Glutamatergic neuron (in vitro differentiated cells): ENCODE results near the gene KIF25. TPM values are rescaled to one million over a fixed set of nuclear protein-coding genes. Genes with fewer than 3 reads are reported as not detected.

Source experiments
- DNase-seq: peaks from one replicate; pipeline ENCODE4 v3.0.0; 2022
- H3K27ac Mint-ChIP-seq: one replicate; pipeline ENCODE4 v1.8.0; 2020; ENCODE audit warnings: mild to moderate bottlenecking, mixed read lengths, inconsistent platforms; ENCODE audit not compliant: unreplicated experiment
- H3K27me3 Mint-ChIP-seq: one replicate; pipeline ENCODE4 v1.8.0; 2020; ENCODE audit warnings: mild to moderate bottlenecking, moderate library complexity, mixed read lengths, inconsistent platforms; ENCODE audit not compliant: unreplicated experiment
- H3K36me3 Mint-ChIP-seq: one replicate; pipeline ENCODE4 v1.8.0; 2020; ENCODE audit warnings: mild to moderate bottlenecking, mixed read lengths, inconsistent platforms; ENCODE audit not compliant: unreplicated experiment
- H3K4me1 Mint-ChIP-seq: one replicate; pipeline ENCODE4 v1.8.0; 2020; ENCODE audit warnings: mild to moderate bottlenecking, low read depth, mixed read lengths, inconsistent platforms; ENCODE audit not compliant: unreplicated experiment
- H3K4me3 Mint-ChIP-seq: one replicate; pipeline ENCODE4 v1.8.0; 2020; ENCODE audit warnings: mild to moderate bottlenecking, mixed read lengths, inconsistent platforms; ENCODE audit not compliant: unreplicated experiment
- H3K9me3 Mint-ChIP-seq: one replicate; pipeline ENCODE4 v1.8.0; 2020; ENCODE audit warnings: mild to moderate bottlenecking, moderate library complexity, mixed read lengths, inconsistent platforms; ENCODE audit not compliant: unreplicated experiment
- CTCF ChIP-seq: fragments of 200-600 bp; sonication (generic); IDR thresholded peaks from one replicate; pipeline ENCODE4 v1.5.0; 2021; ENCODE audit not compliant: partially characterized antibody, unreplicated experiment
- total RNA-seq: library from RNA; stranded (reverse); fragmentation: NEBNext Ultra II Directional; extraction: Animal tissue kit (Norgen Biotek cat#: 25700); gene quantifications from one replicate; pipeline ENCODE4 v1.2.1, GENCODE V29; 2021; ENCODE audit not compliant: unreplicated experiment

KIF25 gene
- total RNA-seq, 1 donor from 2014 or later = not detected

- no peak for TF ChIP-seq CTCF
- peaks cover 32% of the 10 kb centered on the region for H3K36me3 Mint-ChIP-seq
- no peak overlapping the region for H3K4me3 Mint-ChIP-seq
- no peak overlapping the region for H3K27ac Mint-ChIP-seq
- no peaks in the 10 kb centered on the region for H3K27me3 Mint-ChIP-seq
- no peaks in the 10 kb centered on the region for H3K4me1 Mint-ChIP-seq
- no peak for DNase-seq
- H3K9me3 Mint-ChIP-seq = peaks cover 8% of the 10 kb centered on the region
Observed at GRCh38 chr6:168016176-168016620, 18.7 kb downstream of the KIF25 start.

GRCh38 chr6:168016721-168017525 lies 19.5 kb downstream of the KIF25 start:
- Mint-ChIP-seq H3K9me3 (peaks cover 6% of the 10 kb centered on the region), H3K4me3 (no peak overlapping the region), H3K27me3 (peaks cover 2% of the 10 kb centered on the region), H3K36me3 (peaks cover 25% of the 10 kb centered on the region), H3K27ac (no peak overlapping the region), H3K4me1 (no peaks in the 10 kb centered on the region)
- no peak for DNase-seq
- TF ChIP-seq CTCF = no peak

GRCh38 chr6:168017629-168018028 lies 20.2 kb downstream of the KIF25 start:
- Mint-ChIP-seq H3K9me3 (peaks cover 6% of the 10 kb centered on the region), H3K4me1 (no peaks in the 10 kb centered on the region), H3K27ac (no peak overlapping the region), H3K36me3 (peaks cover 21% of the 10 kb centered on the region), H3K27me3 (peaks cover 2% of the 10 kb centered on the region), H3K4me3 (no peak overlapping the region)
- DNase-seq = no peak
- no peak for TF ChIP-seq CTCF

GRCh38 chr6:168018664-168019063 lies 21.2 kb downstream of the KIF25 start:
- Mint-ChIP-seq H3K4me1 (no peaks in the 10 kb centered on the region), H3K27me3 (peaks cover 2% of the 10 kb centered on the region), H3K4me3 (no peak overlapping the region), H3K36me3 (peaks cover 21% of the 10 kb centered on the region), H3K9me3 (peaks cover 5% of the 10 kb centered on the region), H3K27ac (no peak overlapping the region)
- no peak for DNase-seq
- no peak for TF ChIP-seq CTCF

GRCh38 chr6:168020242-168020641 lies 22.8 kb downstream of the KIF25 start:
- H3K4me1 Mint-ChIP-seq = no peaks in the 10 kb centered on the region

More at GRCh38 chr6:168020242-168020641, 22.8 kb downstream of the KIF25 start:
- Mint-ChIP-seq H3K9me3 (peaks cover 4% of the 10 kb centered on the region), H3K36me3 (peaks cover 21% of the 10 kb centered on the region), H3K27ac (no peak overlapping the region), H3K4me3 (no peak overlapping the region), H3K27me3 (peaks cover 2% of the 10 kb centered on the region)
- TF ChIP-seq CTCF = no peak
- no peak for DNase-seq
